KOPT-K1 (cell line): ENCODE data around the gene ZMYND11.

Experiments used
- H3K27ac ChIP-seq: fragments of 200-600 bp; sonication (generic); 2 replicates; pipeline ENCODE4 v1.5.1; 2016; ENCODE audit warnings: antibody characterized with exemption, mild to moderate bottlenecking, low read depth, low read length; ENCODE audit not compliant: poor library complexity, severe bottlenecking
- H3K36me3 ChIP-seq: fragments of 200-600 bp; sonication (generic); 2 replicates; pipeline ENCODE4 v1.5.1; 2017; ENCODE audit warnings: antibody characterized with exemption, mild to moderate bottlenecking, low read length, moderate library complexity; ENCODE audit not compliant: insufficient read depth
- H3K9me3 ChIP-seq: fragments of 200-600 bp; sonication (generic); 2 replicates; pipeline ENCODE4 v1.5.1; 2017; ENCODE audit warnings: antibody characterized with exemption, low read length, mild to moderate bottlenecking; ENCODE audit not compliant: insufficient read depth, poor library complexity, severe bottlenecking

Gene ZMYND11

GRCh38 chr10:135132-135600 is at the start of gene ZMYND11:
TSS of gene ZMYND11 (plus strand) at chr10:135455. CDS start at chr10:180013, 44,558 bp downstream.
- Histone ChIP-seq H3K9me3 (no peaks in the 10 kb centered on the region), H3K36me3 (no peaks in the 10 kb centered on the region), H3K27ac (peak within 1 kb of the TSS; percentile 83)

- no peaks in the 10 kb centered on the region for H3K9me3 ChIP-seq
- no peak overlapping the region for H3K27ac ChIP-seq
- no peaks in the 10 kb centered on the region for H3K36me3 ChIP-seq
Measured at GRCh38 chr10:86031-86430, 49.2 kb upstream of the ZMYND11 start.

- no peaks in the 10 kb centered on the region for H3K36me3 ChIP-seq
- no peaks in the 10 kb centered on the region for H3K9me3 ChIP-seq
- no peak overlapping the region for H3K27ac ChIP-seq
Measured at GRCh38 chr10:87177-88080, 47.8 kb upstream of the ZMYND11 start.

GRCh38 chr10:88253-88652 is 47.0 kb upstream of the ZMYND11 start:
- Histone ChIP-seq H3K9me3 (no peaks in the 10 kb centered on the region), H3K36me3 (no peaks in the 10 kb centered on the region), H3K27ac (no peak overlapping the region)

DNA sequence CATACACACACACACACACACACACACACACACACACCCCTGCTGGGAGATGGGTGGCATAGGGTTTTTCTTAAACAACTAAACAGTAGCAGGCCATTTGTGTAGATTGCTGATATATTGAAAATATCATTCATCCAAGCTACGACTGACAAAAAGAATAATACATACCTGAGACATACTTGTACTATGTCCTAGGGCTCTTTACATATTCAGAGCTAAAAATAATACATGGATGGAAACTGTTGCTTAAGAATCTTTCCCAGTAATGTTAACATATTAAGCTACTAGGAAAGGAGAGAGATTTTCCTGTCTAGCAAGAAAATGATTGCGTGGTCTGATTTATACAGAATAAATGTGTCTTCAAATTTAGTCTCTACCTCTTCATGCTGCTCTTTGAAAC is 46.0 kb upstream of the ZMYND11 start:
- peaks cover 3% of the 10 kb centered on the region for H3K9me3 ChIP-seq
- H3K27ac ChIP-seq = no peak overlapping the region
- H3K36me3 ChIP-seq = no peaks in the 10 kb centered on the region

- peaks cover 12% of the 10 kb centered on the region for H3K9me3 ChIP-seq
- no peak overlapping the region for H3K27ac ChIP-seq
- H3K36me3 ChIP-seq = no peaks in the 10 kb centered on the region
Measured at GRCh38 chr10:90161-90560, 45.1 kb upstream of the ZMYND11 start.

DNA sequence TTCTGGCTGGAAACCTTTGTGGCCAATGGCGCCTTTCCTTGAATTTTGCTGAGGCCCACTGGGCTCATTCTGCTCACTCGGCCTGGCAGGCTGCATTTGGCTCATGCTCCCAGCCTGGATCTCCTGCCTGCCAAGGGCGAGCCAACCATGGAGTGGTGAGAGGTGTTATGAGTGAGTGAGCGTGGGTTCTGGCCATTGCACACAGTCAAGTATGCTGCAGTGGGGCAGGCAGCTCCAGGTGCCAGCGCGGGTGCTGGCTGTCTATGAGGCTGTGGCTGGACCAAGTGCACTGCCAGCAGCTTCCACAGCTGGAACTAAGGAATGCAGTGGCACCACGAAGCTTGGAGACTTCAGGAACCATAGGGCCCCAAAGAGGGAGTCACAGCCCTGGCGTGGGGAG is 43.9 kb upstream of the ZMYND11 start:
- no peak overlapping the region for H3K27ac ChIP-seq
- peaks cover 23% of the 10 kb centered on the region for H3K9me3 ChIP-seq

DNA sequence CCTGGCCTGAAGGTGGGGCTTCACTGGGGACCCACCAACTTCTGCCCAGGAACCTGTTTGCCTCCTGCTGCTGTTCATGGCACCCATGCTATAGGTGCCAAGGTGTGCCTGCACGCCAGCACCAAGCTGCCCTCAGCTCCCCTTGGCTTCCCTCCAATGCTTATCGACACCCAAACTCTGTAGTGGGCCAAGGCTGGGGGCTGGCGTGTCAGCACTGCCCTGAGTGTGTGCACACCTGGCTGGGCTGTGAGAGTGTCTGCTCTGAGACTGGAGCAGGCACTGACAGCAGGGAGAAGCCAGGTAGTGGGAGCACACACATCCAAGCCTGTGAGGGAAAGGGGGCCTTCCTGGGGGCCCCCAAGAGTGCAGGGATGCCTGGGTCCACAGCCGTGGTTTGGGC is 43.1 kb upstream of the ZMYND11 start:
- peaks cover 32% of the 10 kb centered on the region for H3K9me3 ChIP-seq
- H3K36me3 ChIP-seq = no peaks in the 10 kb centered on the region
- no peak overlapping the region for H3K27ac ChIP-seq

More for the DNA sequence above, 43.9 kb upstream of the ZMYND11 start:
- no peaks in the 10 kb centered on the region for H3K36me3 ChIP-seq

DNA sequence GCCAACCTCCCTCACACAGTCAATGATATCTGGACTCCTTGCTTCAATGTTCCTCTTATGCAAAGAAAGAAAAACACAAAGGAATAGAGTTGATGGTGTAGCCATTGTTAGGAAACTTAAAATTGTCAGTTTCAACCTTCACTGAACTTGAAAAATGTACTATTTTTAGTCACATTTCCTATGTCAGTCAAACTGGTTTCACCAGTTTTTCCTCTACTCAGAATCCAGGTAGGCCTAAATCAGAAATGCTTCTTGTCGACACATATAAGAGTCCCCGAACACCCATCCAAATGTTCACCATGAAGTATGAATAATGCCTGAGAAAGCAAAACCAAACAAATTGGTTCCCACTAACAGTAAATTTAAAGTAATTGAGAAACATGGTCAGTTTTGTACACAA is 42.4 kb upstream of the ZMYND11 start:
- peaks cover 36% of the 10 kb centered on the region for H3K9me3 ChIP-seq
- H3K27ac ChIP-seq = no peak overlapping the region
- H3K36me3 ChIP-seq = no peaks in the 10 kb centered on the region

DNA sequence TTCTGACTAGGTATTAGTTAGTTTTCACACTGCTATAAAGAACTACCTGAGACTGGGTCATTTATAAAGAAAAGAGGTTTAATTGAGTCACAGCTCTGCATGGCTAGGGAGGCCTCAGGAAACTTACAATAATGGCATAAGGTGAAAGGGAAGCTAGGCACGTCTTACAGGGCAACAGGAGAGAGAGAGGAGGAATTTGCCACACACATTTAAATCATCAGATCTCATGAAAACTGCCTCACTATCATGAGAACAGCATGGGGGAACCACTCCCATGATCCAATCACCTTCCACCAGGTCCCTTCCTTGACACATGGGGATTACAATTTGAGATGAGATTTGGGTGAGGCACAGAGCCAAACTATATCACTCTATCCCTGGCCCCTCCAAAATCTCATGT is 40.6 kb upstream of the ZMYND11 start:
- H3K27ac ChIP-seq = no peak overlapping the region
- H3K36me3 ChIP-seq = no peaks in the 10 kb centered on the region
- peaks cover 45% of the 10 kb centered on the region for H3K9me3 ChIP-seq

DNA sequence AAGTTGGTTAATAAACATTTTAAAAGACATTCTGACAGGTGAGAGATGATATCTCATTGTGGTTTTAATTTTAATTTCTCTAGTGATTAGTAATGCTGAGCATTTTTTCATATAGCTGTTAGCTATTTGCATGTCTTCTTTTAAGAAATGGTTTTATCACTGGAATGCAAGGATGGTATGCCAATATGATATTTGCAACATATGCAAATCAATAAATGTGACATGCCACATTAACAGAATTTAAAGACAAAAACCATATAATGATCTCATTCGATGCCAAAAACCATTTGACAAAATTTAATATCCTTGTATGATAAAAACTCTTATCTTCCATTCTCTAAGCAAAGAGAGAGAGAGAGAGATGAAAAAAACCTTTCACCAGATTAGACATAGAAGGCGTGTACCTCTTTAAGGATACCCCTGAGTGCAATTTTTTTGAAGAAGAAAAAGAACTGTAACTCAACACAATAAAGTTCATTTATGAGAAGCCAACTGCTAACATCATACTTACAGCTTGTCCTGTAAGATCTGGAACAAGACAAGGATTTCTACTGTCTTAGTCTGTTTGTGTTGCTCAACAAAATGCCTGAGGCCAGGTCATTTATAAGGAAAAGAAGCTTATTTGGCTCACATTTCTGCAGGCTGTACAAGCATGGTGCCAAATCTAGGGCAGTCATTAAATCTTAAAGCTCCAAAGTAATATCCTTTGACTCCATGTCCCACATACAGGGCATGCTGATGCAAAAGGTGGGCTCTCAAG is 39.7 kb upstream of the ZMYND11 start:
- no peak overlapping the region for H3K27ac ChIP-seq
- no peaks in the 10 kb centered on the region for H3K36me3 ChIP-seq

DNA sequence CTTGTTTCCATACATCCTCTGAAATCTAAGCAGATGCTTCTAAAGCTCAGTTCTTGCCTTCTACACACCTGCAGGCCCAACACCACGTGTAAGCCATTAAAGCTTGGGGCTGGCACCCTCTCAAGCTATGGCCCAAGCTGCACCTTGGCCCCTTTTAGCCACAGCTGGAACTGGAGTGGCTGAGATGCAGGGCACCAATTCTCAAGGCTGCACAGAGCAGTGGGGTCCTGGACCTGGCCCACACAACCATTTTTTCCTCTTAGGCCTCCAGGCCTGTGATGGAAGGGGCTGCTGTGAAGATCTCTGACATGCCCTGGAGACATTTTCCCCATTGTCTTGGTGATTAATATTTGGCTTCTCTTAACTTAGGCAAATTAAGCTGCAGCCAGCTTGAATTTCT is 38.8 kb upstream of the ZMYND11 start:
- Histone ChIP-seq H3K36me3 (no peaks in the 10 kb centered on the region), H3K27ac (no peak overlapping the region), H3K9me3 (peaks cover 45% of the 10 kb centered on the region)

More for the DNA sequence above, 39.7 kb upstream of the ZMYND11 start:
- H3K9me3 ChIP-seq = peaks cover 45% of the 10 kb centered on the region

DNA sequence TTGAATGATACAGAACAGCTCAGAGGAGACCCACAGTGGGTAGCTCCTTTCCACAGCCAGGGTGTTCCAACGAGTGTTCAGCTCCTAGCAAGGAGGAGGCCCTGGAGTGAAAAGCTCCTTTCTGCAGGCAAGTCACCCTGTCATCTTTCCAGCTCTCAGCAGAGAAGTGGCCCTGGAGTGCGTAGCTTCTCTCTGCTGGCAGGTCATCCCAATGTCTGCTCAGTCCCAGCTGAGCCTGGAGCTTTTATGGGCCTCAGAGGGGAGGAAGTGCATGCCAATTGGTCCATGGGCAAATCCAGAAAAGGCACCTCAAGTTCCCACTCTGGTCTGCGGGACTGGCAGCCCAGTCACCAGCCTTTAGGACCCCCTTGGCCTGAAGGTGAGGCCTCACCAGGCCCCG is 30.8 kb upstream of the ZMYND11 start:
- H3K27ac ChIP-seq = no peak overlapping the region

GRCh38 chr10:104862-105565 is 30.2 kb upstream of the ZMYND11 start:
- Histone ChIP-seq H3K9me3 (peaks cover 23% of the 10 kb centered on the region), H3K27ac (no peak overlapping the region), H3K36me3 (no peaks in the 10 kb centered on the region)

More for the DNA sequence above, 30.8 kb upstream of the ZMYND11 start:
- Histone ChIP-seq H3K9me3 (peaks cover 23% of the 10 kb centered on the region), H3K36me3 (no peaks in the 10 kb centered on the region)

DNA sequence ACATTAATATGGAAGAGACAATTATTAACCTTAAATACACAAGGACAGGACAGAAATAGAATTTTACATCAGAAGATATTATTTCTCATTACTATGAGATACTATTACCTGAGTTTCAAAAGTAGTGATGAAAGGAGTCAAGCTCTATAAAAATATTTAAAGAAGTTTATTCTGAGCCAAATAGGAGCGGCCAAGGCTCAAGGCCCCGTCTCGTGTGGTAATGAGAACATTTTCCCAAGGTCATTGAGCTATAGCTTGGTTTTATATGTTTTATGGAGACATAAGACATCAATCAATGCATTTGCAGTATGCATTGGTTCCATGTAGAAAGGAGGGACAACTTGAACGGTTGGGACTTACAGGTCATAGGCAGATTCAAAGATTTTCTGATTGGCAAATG is 29.4 kb upstream of the ZMYND11 start:
- no peaks in the 10 kb centered on the region for H3K36me3 ChIP-seq
- H3K27ac ChIP-seq = no peak overlapping the region
- H3K9me3 ChIP-seq = peaks cover 23% of the 10 kb centered on the region
